Psoas muscle (tissue), 8 donors: ENCODE data around the gene MNX1. TPM values are rescaled to one million over a fixed set of nuclear protein-coding genes. Genes with fewer than 3 reads are reported as not detected.

Source experiments
- ATAC-seq, 4 donors: fragments of 200-7000 bp; cut with Tn5 transposase; one replicate each; pipeline ENCODE4 v1.9.1; 2020; ENCODE audit warnings: moderate library complexity in 3 of 4, mild to moderate bottlenecking in 2 of 4
- DNase-seq, 2 donors: peaks; one replicate each; pipeline ENCODE4 v3.0.0-alpha.2; 2020
- H3K27ac ChIP-seq: fragments of 200-600 bp; one replicate; pipeline ENCODE4 v1.8.0; 2022
- H3K27me3 ChIP-seq, 3 donors: fragments of 200-600 bp in 1 of 3; one replicate each; pipeline versions ENCODE4 v1.6.1 to v1.8.0; 2013 to 2022; ENCODE audit warnings: low read length in 2 of 3, mild to moderate bottlenecking in 2 of 3, moderate library complexity in 1 of 3; ENCODE audit not compliant: insufficient read depth in 3 of 3
- H3K36me3 ChIP-seq, 2 donors: fragments of 200-600 bp in 1 of 2; one replicate each; pipeline versions ENCODE4 v1.6.1 to v1.8.0; 2013 to 2022; ENCODE audit warnings: low read depth in 1 of 2, mild to moderate bottlenecking in 1 of 2, moderate library complexity in 1 of 2; ENCODE audit not compliant: insufficient read depth in 1 of 2
- H3K4me1 ChIP-seq: fragments of 200-600 bp; one replicate; pipeline ENCODE4 v1.8.0; 2022
- H3K4me3 ChIP-seq: fragments of 200-600 bp; one replicate; pipeline ENCODE4 v1.8.0; 2022; ENCODE audit warnings: mild to moderate bottlenecking
- H3K9me3 ChIP-seq: fragments of 200-600 bp; one replicate; pipeline ENCODE4 v1.8.0; 2022
- WGBS, 3 donors: extraction: QIAGEN DNeasy Blood & Tissue Kit; methylation state at CpG; one replicate each; pipeline versions ENCODE4 v1.1.6 to v1.1.7; 2013; 5-methylcytosine and 5-hydroxymethylcytosine counted together
- intact Hi-C, 2 donors: fragments of 100-400 bp; cut with DNase I; formaldehyde crosslinking; loops; one replicate each; pipeline versions ENCODE4 v1.11.0 to v1.14.2; 2022
- polyA plus RNA-seq, 3 donors: library from polyadenylated mRNA; stranded (reverse); fragments of 200-250 nt; gene quantifications; one replicate each; pipeline ENCODE4 v1.2.3, GENCODE V29; 2013
- total RNA-seq, 4 donors: library from RNA; stranded (reverse); fragmentation: NEBNext Ultra II Directional in 2 of 4; extraction: Animal tissue kit (Norgen Biotek cat#: 25700) in 2 of 4; gene quantifications; one replicate each; pipeline versions ENCODE4 v1.2.1 to v1.2.4, GENCODE V29; 2021 to 2023
- TF ChIP-seq, protein P1 (sequence below): fragments of 200-600 bp; IDR thresholded peaks from one replicate; pipeline ENCODE4 v1.8.0; 2022; ENCODE audit warnings: antibody characterized with exemption
- donor health status: healthy with polysubstance abuse.
- donor health status: DM: no; HTN: no; CAD: no; lungs with moderate emphysema.
- donor health status: Bipolar disorder and iron deficiency.
- donor health status: healthy.
- donor health status: DM: yes; HTN: yes; CAD: no.
- donor health status: DM: no; HTN: no; CAD: no.
- donor health status: DM: no; HTN: no; CAD: no.
- donor health status: DM: yes; HTN: yes; CAD: no.

Gene MNX1
- total and polyA plus RNA-seq, 7 donors, result not detected

GRCh38 chr7:157047148-157047547, 36.7 kb upstream of the MNX1 start:
- Histone ChIP-seq H3K27ac (no peak overlapping the region), H3K36me3 (no peaks in the 10 kb centered on the region), H3K4me3 (no peak overlapping the region), H3K4me1 (no peaks in the 10 kb centered on the region), H3K27me3 (peaks cover 0 to 19% (median 1%) of the 10 kb centered on the region in 3 donors), H3K9me3 (no peaks in the 10 kb centered on the region)
- intact Hi-C loops, result no loop called here
- DNase-seq (no peak), ATAC-seq (no peak)
- TF ChIP-seq, protein P1, sequence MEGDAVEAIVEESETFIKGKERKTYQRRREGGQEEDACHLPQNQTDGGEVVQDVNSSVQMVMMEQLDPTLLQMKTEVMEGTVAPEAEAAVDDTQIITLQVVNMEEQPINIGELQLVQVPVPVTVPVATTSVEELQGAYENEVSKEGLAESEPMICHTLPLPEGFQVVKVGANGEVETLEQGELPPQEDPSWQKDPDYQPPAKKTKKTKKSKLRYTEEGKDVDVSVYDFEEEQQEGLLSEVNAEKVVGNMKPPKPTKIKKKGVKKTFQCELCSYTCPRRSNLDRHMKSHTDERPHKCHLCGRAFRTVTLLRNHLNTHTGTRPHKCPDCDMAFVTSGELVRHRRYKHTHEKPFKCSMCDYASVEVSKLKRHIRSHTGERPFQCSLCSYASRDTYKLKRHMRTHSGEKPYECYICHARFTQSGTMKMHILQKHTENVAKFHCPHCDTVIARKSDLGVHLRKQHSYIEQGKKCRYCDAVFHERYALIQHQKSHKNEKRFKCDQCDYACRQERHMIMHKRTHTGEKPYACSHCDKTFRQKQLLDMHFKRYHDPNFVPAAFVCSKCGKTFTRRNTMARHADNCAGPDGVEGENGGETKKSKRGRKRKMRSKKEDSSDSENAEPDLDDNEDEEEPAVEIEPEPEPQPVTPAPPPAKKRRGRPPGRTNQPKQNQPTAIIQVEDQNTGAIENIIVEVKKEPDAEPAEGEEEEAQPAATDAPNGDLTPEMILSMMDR, result no peak
- 80 to 85% (median 82%) methylated on average over 6 of the region's 6 CpGs for WGBS, 3 donors

GRCh38 chr7:157046681-157047080, 36.2 kb upstream of the MNX1 start:
- Histone ChIP-seq H3K27me3 (peaks cover 0 to 24% (median 3%) of the 10 kb centered on the region in 3 donors), H3K4me1 (no peaks in the 10 kb centered on the region), H3K27ac (no peak overlapping the region), H3K9me3 (no peaks in the 10 kb centered on the region), H3K4me3 (no peak overlapping the region), H3K36me3 (no peaks in the 10 kb centered on the region)
- intact Hi-C loops, result no loop called here
- WGBS, 3 donors, result 60 to 71% (median 60%) methylated on average over 1 of the region's 1 CpG
- TF ChIP-seq, protein P1, result no peak
- ATAC-seq (no peak), DNase-seq (no peak)

DNA sequence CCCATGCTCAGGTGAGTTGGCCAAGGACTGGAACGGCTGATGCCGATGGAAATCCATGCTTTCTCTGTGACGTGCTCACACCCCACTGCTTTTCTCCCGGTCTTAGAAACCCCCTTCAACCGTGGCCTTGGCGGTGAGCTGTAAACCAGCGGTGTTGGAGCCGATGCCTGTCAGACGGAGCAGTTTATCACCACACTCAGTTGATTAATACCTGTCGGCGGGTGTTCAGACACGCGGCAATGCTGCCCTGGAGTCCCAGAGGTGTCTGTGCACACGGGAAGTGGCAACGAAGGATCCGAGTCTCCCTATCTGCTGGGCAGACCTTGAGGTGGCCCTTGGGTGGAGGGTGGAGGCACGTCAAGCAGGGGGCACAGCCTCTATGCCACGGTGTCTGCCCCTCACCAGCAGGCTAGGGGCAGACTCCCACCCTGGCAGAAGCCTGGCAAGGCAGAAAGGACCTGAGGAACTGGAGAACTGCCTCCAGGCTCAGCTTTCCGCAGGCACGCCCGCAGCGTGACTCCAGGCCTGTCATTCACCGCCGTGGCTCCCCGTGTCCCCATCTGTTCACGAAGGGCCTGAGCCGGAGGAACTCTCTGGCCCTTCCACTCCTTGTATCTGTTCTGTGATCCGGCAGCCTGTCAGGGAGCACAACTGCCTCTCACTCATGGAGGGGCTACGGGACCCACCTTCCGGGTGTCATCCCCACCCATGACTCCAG, 34.6 kb upstream of the MNX1 start:
- intact Hi-C loops, result no loop called here

GRCh38 chr7:157044147-157044687, 33.8 kb upstream of the MNX1 start:
- intact Hi-C loops, result no loop called here
- Histone ChIP-seq H3K4me1 (no peaks in the 10 kb centered on the region), H3K36me3 (no peaks in the 10 kb centered on the region), H3K27ac (no peak overlapping the region), H3K4me3 (no peak overlapping the region), H3K9me3 (no peaks in the 10 kb centered on the region), H3K27me3 (peaks cover 0 to 19% (median 8%) of the 10 kb centered on the region in 3 donors)
- TF ChIP-seq, protein P1, result no peak
- DNase-seq, result no peak
- 52 to 62% (median 56%) methylated on average over 17 of the region's 17 CpGs for WGBS, 3 donors
- ATAC-seq, result peak in 1 of 4 donors; percentile 50

More for the DNA sequence above, 34.6 kb upstream of the MNX1 start:
- TF ChIP-seq, protein P1, result no peak
- DNase-seq (no peak), ATAC-seq (no peak)
- no peak overlapping the region for H3K4me3 ChIP-seq
- no peak overlapping the region for H3K27ac ChIP-seq
- H3K9me3 ChIP-seq, result no peaks in the 10 kb centered on the region
- H3K4me1 ChIP-seq, result no peaks in the 10 kb centered on the region
- WGBS, 3 donors, result 65 to 74% (median 66%) methylated on average over 30 of the region's 30 CpGs
- no peaks in the 10 kb centered on the region for H3K36me3 ChIP-seq
- peaks cover 0 to 19% (median 6%) of the 10 kb centered on the region in 3 donors for H3K27me3 ChIP-seq
